HG03432 (cell line): ENCODE results near the gene LYSMD1.
"Not testable (repeated sequence)": the region's sequence is repeated elsewhere in the genome, so short reads cannot be mapped to it uniquely, and the experiment has no call there.

Experiments
- ATAC-seq: cut with Tn5 transposase; IDR thresholded peaks from one replicate; pipeline ENCODE4 v1.9.1; 2021; ENCODE audit warnings: mild to moderate bottlenecking, moderate library complexity; ENCODE audit not compliant: unreplicated experiment

Gene LYSMD1, protein sequence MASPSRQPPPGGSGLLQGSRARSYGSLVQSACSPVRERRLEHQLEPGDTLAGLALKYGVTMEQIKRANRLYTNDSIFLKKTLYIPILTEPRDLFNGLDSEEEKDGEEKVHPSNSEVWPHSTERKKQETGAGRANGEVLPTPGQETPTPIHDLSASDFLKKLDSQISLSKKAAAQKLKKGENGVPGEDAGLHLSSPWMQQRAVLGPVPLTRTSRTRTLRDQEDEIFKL

DNA sequence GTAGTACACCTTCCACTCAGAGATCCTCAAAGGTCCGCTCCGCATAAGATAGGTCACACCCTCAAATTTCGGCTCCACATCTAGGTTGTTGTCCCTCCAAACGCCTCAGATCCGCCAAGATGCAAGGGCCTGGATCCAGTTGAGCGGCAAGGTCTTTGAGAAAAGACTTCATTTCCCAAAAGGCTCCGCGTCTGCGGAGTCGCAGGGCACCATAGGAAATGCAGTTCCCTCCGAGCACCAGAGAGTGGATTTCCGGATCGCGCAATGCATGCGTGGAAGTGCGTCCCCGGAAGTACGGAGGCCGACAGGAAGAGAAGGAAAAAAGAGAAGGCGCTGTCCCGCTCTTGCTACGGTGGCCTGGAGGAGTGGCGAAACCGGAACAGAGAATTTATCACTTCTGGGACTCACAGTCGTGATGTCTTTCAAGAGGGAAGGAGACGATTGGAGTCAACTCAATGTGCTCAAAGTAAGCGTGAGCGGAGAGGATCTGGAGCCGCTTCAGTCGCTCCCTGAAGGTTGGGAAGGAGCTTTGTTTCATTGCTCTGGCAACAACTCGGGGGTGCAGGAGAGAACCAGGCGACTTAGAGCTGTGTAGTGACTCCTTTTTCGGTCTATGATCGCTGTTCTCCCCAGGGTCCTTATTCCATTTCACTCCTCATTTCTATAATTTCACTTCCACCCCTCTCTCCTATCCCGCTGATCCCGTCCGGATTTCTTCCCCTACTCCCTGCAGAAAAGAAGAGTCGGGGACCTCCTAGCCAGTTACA is at the start of gene LYSMD1, which contains the start of gene SCNM1:
TSS of gene LYSMD1 (minus strand) at position 165 of the 767 bp plus-strand sequence. CDS start 644 bp downstream, outside the sequence.
TSS of gene SCNM1 (plus strand) at position 407 of the 767 bp plus-strand sequence. CDS start at position 416, 9 bp downstream.
- peak; percentile 83 for ATAC-seq

DNA sequence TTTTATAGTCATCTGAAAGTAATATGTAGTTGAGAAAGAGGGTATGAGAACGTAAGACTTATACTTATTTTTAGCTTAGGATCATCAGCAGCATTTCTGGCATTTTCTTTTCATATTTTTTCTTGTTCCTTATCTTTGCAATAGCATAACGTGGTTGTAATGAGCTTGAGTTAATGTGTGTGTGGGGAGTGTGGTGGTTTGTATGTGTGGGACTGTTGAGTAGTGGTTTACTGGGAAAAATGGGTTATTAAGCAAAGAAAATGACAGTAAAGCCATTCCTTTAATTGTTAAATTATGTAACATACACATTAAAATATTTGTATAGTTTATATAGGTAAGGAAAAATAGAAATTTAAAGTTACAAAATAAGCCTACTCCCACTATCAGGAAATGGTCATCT is 47.9 kb upstream of the LYSMD1 start:
- no peak for ATAC-seq

DNA sequence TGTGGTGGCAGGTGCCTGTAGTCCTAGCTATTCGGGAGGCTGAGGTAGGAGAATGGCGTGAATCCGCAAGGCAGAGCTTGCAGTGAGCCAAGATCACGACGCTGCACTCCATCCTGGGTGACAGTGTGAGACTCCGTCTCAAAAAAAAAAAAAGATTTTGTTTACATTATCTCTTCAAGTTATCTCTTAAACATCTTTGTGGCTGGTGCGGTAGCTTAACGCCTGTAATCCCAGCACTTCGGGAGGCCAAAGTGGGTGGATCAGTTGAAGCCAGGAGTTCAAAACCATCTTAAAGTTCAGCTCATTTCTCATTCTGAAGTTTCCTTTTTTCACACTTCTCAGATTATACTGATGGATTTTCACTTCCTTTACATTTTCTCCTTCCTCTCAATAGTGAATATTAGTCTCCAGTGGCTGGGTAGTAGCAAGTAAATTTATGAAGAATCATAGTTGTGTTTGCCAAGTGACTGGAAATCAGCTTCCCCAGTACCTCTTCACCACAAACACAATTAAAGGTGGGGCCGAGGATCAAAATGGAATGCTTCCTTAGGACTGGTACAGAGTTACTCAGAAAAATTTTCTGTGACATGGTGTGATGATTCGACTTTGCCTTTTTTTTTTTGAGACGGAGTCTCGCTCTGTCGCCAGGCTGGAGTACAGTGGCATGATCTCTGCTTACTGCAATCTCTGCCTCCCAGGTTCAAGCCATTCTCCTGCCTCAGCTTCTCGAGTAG is 46.4 kb upstream of the LYSMD1 start:
- no peak for ATAC-seq

DNA sequence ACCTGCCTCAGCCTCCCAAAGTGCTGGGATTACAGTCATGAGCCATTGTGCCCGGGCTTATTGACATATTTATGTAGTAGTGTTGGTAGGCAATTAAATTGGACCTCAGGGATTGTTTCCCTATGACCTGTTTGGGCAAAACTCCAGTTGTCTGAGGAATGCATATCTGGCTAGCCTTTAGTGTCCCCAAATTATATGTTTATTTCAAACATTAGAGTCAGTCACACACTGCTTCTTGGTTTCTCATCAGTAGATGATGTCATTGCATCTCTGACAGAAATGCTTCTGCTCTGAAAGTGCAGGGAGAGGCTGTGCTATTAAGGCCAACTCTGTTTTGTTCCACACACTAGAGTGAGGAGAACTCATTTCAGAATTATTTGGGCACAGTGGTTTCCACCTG is 45.1 kb upstream of the LYSMD1 start:
- ATAC-seq, result no peak

DNA sequence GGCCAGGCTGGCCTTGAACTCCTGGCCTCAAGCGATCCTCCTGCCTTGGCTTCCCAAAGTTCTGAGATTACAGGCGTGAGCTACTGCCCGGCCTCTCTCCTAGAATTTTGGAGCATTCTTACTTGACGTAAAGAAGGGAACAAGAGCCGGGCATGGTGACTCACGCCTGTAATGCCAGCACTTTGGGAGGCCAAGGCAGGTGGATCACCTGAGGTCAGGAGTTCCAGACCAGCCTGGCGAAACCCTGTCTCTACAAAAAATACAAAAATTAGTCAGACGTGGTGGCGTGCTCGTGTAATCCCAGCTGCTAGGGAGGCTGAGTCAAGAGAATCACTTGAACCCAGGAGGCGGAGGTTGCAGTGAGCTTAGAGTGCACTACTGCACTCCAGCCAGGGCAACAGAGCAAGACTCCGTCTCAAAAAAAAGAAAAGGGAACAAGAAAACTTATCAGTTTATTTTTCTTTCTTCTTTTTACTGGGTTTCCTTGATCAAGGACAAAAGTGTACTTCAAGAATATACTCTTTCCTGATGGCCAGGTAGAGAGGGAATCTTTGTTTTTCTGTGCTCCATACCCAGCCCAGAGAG is 39.8 kb upstream of the LYSMD1 start:
- not testable (repeated sequence) for ATAC-seq

DNA sequence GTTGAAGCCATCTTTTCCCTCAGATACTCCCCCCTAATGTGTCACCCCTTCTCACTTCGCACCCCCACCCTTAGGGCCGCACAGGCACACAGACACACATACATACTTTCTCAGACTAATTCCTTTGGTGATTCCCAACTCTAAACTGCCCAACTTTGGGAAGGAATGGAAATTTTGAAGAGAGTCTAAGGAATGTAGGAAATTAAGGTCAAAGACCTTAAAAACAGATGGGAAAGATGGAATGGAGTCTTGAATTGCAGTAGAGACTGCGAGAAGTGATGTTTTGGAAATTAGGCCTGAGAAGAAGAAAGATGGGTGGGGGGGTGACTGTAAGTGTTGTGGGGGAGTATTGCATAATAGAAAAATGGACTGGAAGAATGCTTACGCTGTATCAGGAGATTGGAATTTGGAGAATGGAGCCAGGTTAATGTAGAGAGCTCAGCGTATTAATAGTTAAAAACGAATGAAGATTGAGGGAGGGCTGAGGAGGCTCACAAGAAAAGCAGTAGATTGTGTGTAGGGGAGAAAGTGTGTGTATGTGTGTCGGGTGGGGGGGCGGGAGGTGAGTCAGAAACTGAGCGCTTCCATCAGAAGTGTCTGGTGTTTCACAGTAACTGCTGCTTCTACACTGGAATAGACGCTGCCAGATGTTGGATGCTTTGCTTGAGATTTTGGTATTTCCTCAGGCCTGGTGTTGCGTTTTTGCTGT is 34.3 kb upstream of the LYSMD1 start:
- no peak for ATAC-seq

DNA sequence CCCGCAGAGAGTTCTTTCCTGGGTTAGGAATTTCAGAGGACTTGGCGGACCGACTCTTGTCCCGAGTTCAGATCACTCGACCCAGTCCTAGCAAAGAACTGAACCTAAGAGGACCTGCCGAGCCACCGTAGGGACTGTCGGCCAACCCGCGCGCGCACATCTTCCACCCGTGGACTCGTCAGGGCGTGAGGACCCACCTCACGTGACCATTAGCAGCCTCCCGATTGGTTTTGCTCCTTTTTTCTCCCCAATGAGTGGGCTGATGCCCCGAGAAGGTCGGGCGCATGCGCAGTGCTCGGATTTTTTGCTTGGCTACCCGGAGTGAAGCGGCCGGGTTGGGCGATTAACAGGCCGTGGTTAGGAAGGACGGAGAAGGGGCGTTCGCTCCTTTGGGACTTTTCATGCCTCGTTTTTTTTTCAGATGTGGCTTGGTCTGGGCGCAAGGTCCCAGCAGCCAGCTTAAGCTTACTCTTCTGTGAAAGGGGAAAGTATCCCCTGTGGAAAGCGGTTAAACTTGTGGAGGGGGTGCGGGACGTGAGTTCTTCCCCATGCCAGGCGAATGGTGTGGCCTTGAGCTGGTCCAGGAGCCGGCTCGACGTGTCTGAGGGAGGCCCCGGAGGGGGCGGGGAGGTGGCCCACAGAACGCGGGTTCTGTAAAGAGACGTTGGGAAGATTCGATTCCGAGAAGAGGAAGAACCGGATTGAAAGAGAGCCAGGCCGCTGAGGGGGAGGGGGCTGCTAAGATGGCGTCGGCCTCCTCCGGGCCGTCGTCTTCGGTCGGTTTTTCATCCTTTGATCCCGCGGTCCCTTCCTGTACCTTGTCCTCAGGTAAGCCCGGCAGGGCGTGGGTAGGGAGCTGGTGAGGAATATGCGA is 32.8 kb upstream of the LYSMD1 start, which contains the start of gene PIP5K1A:
TSS of gene PIP5K1A (plus strand) at position 299 of the 874 bp plus-strand sequence. CDS start at position 744, 445 bp downstream.
- ATAC-seq, result peak; percentile 81

DNA sequence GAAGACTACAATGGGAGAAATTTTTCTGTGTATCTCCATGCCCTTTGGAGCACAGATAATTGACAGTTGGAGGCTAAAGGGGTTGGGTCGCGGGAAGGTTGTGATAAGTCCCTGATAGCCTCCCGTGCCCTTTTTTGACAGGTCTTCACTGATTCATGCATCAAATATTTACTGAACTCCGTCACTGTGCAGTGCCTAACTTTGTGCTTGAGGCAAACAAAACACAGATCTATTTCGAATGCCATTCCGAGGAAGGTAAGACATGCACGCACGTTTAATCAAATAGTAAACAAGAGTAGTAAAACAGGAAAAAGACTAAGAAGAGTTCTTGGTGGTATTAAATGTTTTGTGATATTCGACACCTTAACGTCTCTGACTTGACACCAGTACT is 32.2 kb upstream of the LYSMD1 start:
- no peak for ATAC-seq

DNA sequence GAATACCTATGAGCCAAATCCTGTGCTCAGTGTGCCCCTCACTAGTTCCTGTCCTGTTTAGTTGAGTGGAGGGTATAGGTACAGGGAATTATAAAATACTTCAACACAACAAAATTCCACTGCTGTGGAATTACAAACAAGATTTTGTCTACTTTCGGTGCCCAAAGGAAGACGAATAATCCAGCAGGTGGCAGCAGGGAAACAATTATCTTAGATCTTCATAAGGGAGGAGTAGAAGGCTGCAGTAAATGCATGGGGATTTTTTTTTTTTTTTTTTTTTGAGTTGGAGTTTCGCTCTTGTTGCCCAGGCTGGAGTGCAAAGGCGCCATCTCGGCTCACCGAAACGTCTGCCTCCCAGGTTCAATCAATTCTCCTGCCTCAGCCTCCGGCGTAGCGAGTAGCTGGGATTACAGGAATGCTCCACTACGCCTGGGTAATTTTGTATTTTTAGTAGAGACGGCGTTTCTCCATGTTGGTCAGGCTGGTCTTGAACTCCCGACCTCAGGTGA is 30.6 kb upstream of the LYSMD1 start:
- ATAC-seq, result no peak

DNA sequence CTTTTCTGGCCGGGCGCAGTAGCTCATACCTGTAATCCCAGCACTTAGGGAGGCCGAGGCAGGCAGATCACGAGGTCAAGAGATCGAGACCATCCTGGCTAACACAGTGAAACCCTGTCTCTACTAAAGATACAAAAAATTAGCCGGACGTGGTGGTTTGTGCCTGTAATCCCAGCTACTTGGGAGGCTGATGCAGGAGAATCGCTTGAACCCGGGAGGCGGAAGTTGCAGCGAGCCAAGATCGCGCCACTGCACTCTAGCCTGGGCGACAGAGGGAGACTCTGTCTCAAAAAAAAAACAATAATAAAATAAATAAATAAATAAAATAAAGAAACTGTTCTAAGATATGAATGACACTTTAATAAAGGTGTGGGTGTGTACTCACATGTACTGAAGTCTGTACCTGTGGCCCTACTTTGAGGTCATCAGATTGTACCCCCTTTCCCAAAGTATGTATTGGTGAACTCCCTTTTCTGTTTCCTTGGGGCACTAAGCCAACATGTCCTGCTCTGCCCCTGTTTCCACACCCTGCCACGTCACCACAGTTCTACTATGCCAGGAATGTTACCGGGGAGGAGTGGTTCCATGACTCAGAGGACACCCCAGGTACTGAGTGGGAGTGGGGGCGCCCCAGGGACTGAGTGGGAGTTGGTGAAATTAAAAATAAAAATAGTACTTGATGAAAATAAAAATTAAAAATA is 29.3 kb upstream of the LYSMD1 start:
- not testable (repeated sequence) for ATAC-seq

DNA sequence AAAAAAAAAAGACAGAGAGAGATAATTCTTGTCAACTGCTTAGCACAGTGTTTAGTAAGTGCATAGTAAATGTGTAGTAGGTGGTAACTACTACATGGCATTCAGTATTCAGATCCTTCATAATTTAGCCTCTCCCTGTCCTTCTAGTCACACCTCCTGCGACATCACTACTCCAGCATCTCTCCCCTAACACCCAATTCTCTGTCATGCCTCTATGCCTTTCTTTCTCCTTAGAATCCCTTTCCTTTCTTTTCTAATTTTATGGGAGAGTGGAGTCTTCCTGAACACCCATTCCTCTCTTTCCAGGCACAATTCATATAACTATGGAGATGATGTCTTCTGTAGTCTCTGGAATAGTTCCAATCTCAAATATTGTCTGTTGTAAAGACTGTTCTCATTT is 28.2 kb upstream of the LYSMD1 start:
- ATAC-seq, result no peak

DNA sequence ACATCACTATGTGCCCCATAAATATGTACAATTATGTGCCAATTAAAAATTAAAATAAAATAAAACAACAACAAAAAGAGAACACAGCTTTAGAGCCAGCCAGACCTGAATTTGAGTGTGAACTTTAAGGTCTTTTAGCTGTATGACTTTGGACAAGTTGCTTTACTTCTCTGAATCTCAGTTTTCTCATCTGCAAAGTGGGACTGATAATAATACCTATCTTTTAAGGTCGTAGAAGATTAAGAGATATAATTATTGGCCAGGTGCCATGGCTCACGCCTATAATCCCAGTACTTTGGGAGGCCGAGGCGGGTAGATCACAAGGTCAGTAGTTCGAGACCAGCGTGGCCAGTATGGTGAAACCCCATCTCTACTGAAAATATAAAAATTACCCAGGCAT is 27.6 kb upstream of the LYSMD1 start:
- ATAC-seq, result no peak

DNA sequence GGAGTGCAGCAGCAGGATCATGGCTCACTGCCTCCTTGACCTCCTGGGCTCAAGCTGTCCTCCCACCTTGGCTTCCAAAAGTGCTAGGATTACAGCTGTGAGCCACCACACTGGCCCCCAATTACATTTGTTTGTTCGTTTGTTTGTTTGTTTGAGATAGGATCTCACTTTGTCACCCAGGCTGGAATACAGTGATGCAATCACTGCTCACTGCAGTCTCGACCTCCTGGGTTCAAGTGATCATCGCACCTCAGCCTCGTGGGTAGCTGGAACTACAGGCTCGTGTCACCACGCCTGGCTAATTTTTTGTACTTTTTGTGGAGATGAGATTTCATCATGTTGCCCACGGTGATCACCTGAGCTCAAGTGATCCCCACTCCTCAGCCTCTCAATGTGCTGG is 26.3 kb upstream of the LYSMD1 start:
- no peak for ATAC-seq

DNA sequence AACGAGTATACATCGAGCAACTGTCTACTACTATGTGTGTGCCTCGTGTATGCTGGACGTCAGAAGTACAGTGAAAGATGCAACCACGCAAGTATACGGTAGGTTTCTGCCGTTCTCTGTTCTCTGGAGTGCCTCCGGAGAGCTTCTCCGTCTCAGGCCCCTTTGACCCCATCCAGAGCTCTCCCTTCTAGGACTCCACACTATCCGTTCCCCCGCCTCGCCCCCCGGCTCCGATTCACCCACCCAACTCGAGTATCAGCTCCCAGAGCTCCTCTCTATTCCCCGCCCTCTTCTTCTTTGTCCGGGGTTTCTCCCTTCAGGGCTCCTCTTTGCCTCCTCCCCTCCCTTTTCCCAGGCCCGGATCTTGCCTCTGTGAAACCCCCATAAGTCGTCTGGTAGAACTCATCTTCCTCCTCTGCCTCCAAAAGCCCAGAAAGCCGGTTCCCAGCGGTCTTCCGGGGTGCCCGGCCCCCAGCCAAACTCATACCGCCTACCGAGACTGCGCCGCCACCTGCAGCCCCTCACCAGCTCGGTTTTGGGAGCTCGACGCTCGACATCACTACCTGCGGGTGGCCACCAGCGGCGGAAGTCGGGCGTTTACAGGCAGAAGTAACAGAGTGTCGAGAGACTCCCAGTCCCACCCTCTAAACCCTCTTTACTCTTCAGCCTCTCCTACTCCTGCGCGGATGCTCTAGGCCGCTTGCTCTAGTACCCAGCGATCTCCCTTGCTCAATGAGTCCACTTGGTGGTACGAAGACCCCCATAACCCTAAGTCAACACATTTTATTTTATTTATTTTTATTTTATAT is 24.1 kb upstream of the LYSMD1 start, which contains the start of gene VPS72:
TSS of gene VPS72 (minus strand) at position 561 of the 809 bp plus-strand sequence. CDS start at position 485, 76 bp downstream.
- peak; percentile 89 for ATAC-seq

DNA sequence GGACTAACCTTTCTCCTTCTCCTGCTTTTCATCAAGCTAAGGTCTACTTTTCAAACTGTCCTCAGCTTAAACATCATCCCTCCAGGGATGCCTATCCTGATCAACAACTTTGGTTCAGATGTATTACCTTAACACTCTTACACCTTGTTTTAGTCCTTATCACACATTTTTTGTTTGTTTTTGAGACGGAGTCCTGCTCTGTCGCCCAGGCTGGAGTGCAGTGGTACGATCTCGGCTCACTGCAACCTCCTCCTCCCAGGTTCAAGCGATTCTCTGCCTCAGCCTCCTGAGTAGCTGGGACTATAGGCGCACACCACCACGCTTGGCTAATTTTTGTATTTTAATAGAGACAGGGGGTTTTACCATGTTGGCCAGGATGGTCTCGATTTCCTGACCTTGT is 23.0 kb upstream of the LYSMD1 start:
- ATAC-seq, result not testable (repeated sequence)

DNA sequence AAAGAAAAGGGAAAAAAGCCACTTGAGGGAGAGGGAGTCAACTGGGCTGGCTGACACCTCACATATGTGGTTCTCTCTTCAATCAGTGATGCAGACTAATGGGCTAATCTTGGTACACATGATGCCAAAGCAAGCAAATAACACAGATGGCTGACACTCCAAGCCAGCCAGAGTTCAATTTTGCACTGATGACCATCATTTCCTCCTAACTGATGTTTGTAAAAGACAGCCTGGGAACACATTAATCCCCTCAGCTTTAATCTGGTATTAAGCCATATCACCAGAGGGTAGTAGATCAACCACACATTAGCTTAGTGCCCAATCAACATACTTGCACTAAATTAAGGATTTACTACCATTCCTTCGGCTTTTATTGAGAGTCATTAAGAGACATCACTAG is 21.5 kb upstream of the LYSMD1 start:
- no peak for ATAC-seq

DNA sequence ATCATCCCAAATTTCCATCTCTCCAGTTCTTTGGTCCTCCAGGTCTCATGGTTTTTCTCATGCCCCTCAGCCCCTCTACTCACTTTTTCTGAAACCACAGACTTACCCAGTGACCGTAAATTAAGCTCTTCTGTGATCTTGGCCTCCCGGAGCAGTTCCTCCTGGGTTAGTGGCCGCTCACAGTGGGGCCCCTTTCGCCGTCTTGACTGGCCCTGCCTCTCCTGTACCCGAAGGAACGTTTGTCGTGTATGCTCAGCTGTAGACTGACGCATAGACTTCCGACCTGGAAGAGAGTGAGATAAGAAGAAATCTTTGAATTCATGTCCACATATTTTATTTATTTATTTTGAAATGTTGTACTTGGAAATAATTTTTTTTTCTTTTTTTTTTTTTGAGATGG is 18.5 kb upstream of the LYSMD1 start:
- no peak for ATAC-seq
